PFSK-1 (cell line): Measurements from ENCODE around the gene POLR3H.

Experiments used
- FOXP2 ChIP-seq: optimal IDR thresholded peaks from 2 replicates; pipeline ENCODE3; 2011; ENCODE audit warnings: borderline replicate concordance, control low read depth, inconsistent platforms; ENCODE audit not compliant: insufficient read depth; ENCODE audit errors: extremely low read length, extremely low read depth
- POLR2AphosphoS5 ChIP-seq: IDR thresholded peaks from 2 replicates; pipeline ENCODE4 v1.6.1; 2012; ENCODE audit warnings: low read depth, mild to moderate bottlenecking, control low read depth, low read length, moderate library complexity
- REST ChIP-seq, 2 experiments: IDR thresholded peaks; 2 replicates each; pipeline versions ENCODE4 v1.6.1 to v1.8.0; 2011 to 2012; ENCODE audit warnings: low read depth in 2 of 2, low read length in 2 of 2, control low read depth in 1 of 2, inconsistent platforms in 1 of 2, mild to moderate bottlenecking in 1 of 2, moderate library complexity in 1 of 2; ENCODE audit not compliant: insufficient read depth in 1 of 2
- SIN3A ChIP-seq: IDR thresholded peaks from 2 replicates; pipeline ENCODE4 v1.6.1; 2012; ENCODE audit warnings: mild to moderate bottlenecking, low read length, moderate library complexity, borderline replicate concordance; ENCODE audit not compliant: insufficient read depth
- TAF1 ChIP-seq: IDR thresholded peaks from 2 replicates; pipeline ENCODE4 v1.6.1; 2012; ENCODE audit warnings: low read length, control low read depth, borderline replicate concordance; ENCODE audit not compliant: insufficient read depth

GRCh38 chr22:41487037-41487935, 57.0 kb downstream of the POLR3H start:
- no peak for TF ChIP-seq POLR2AphosphoS5
- no peak for TF ChIP-seq SIN3A
- TF ChIP-seq REST (IDR thresholded peaks at IDR 0.05; ENCODE audit: insufficient read depth in 1 of 2, low read depth in 2 of 2, low read length in 2 of 2) = no peak
- no peak for TF ChIP-seq TAF1
- no peak for TF ChIP-seq FOXP2
